Activated T-helper 9 cell treated with anti-CD3 and anti-CD28 coated beads, Interleukin-2, amount 50 U/mL, for 16 hours (primary cell): ENCODE data around the gene CLPX.
"Not testable (repeated sequence)": the region's sequence is repeated elsewhere in the genome, so short reads cannot be mapped to it uniquely, and the experiment has no call there.

Experiments
- DNase-seq: peaks from one replicate; pipeline ENCODE4 v3.0.0-alpha.2; 2020; ENCODE audit warnings: low read depth

The CLPX gene

GRCh38 chr15:65101411-65101890 is 83.7 kb downstream of the CLPX start:
- DNase-seq = no peak

GRCh38 chr15:65100442-65100841 is 84.7 kb downstream of the CLPX start:
- DNase-seq = no peak

GRCh38 chr15:65099801-65100200 is 85.3 kb downstream of the CLPX start:
- not testable (repeated sequence) for DNase-seq

- no peak for DNase-seq
Observed at GRCh38 chr15:65099336-65099735, 85.8 kb downstream of the CLPX start.
